BLaER1 (cell line): ENCODE measurements around the gene ATP5MG.
"Not testable (repeated sequence)": the region's sequence is repeated elsewhere in the genome, so short reads cannot be mapped to it uniquely, and the experiment has no call there.

Experiments
- H3K27ac ChIP-seq: shearing (Covaris generic); formaldehyde crosslinking; 2 replicates; pipeline ENCODE4 v1.8.1; 2022
- H3K27me3 ChIP-seq: shearing (Covaris generic); formaldehyde crosslinking; 2 replicates; pipeline ENCODE4 v1.8.1; 2022
- H3K36me3 ChIP-seq: shearing (Covaris generic); formaldehyde crosslinking; 2 replicates; pipeline ENCODE4 v1.8.1; 2022
- H3K4me1 ChIP-seq: shearing (Covaris generic); formaldehyde crosslinking; 2 replicates; pipeline ENCODE4 v1.8.1; 2022
- H3K4me2 ChIP-seq: shearing (Covaris generic); formaldehyde crosslinking; 2 replicates; pipeline ENCODE4 v1.8.1; 2022
- H3K4me3 ChIP-seq: shearing (Covaris generic); formaldehyde crosslinking; 2 replicates; pipeline ENCODE4 v1.8.1; 2022
- H3K9ac ChIP-seq: shearing (Covaris generic); formaldehyde crosslinking; 2 replicates; pipeline ENCODE4 v1.8.1; 2022
- H3K9me3 ChIP-seq: shearing (Covaris generic); formaldehyde crosslinking; 2 replicates; pipeline ENCODE4 v1.8.1; 2022
- H4K20me1 ChIP-seq: shearing (Covaris generic); formaldehyde crosslinking; 2 replicates; pipeline ENCODE4 v1.8.1; 2022
- Cebpa-rat ChIP-seq: shearing (Covaris generic); IDR thresholded peaks from 2 replicates; pipeline ENCODE4 v1.8.1; 2022

Gene ATP5MG

DNA sequence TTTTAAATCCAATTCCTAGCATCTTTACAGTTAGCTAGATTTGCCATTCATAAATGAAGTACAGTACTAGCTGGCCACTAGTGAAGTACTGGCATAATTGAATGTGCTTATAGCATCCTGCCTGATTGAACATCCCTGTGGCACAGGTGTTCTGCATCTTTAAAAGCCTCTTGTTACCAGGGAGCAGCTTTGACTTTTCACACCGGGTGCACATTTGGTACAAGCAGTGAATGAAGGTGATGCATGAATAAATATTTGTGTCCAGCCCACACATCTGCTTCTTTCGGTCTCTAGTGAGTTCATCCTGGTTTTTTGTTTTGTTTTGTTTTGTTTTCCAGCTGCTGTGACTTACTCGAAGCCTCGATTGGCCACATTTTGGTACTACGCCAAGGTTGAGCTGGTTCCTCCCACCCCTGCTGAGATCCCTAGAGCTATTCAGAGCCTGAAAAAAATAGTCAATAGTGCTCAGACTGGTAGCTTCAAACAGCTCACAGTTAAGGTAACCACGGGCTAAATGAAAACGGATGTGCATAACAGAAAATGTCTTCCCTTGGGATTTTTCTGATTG lies 5.3 kb downstream of the ATP5MG start:
- Histone ChIP-seq H3K27me3 (no peaks in the 10 kb centered on the region), H3K4me1 (peaks cover 84% of the 10 kb centered on the region), H3K4me2 (peak overlapping the region; percentile 58), H4K20me1 (peaks cover 91% of the 10 kb centered on the region), H3K4me3 (no peak overlapping the region), H3K27ac (peak overlapping the region; percentile 7; the same call in 1 of the 2 replicates), H3K36me3 (peaks cover 75% of the 10 kb centered on the region), H3K9ac (peak overlapping the region; percentile 13; the same call in 1 of the 2 replicates), H3K9me3 (no peaks in the 10 kb centered on the region)
- no peak for TF ChIP-seq Cebpa-rat

DNA sequence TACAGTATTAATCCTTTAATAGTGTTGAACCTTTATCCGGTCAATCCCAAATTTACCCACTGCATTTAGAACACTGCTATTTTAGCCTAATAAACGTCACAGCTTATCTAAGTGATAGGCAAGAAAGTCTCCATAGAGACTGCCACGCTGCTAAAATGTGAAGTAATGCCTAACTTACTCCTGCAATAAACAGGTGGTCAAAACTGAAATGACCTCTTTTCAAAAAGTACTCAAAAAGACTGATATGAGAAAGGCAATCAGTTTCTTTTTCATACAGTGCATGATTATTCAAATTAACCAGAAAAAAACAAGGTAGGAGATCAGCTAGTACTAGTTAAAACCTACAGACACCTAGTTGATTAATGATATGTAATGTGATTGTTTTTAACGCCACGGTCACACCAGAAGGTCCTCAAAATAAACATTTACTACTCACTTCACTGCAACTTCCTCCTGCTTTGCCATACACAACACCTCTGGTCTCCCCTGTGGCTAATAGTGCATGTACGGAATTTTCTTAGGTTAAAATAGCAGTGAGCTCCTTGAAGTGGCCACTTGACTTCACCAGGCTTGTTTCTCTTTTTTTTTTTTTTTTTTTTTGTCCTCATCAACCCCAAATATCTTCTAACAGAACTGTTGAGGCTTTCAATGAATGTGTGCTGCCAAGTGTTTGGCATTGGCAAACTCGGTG lies 8.8 kb downstream of the ATP5MG start:
- no peaks in the 10 kb centered on the region for H3K27me3 ChIP-seq
- H3K36me3 ChIP-seq, result peaks cover 81% of the 10 kb centered on the region
- peaks cover 56% of the 10 kb centered on the region for H4K20me1 ChIP-seq
- H3K4me2 ChIP-seq, result peak overlapping the region; percentile 15
- H3K27ac ChIP-seq, result no peak overlapping the region
- peaks cover 60% of the 10 kb centered on the region for H3K4me1 ChIP-seq
- no peak for TF ChIP-seq Cebpa-rat
- no peaks in the 10 kb centered on the region for H3K9me3 ChIP-seq
- H3K4me3 ChIP-seq, result no peak overlapping the region
- no peak overlapping the region for H3K9ac ChIP-seq

DNA sequence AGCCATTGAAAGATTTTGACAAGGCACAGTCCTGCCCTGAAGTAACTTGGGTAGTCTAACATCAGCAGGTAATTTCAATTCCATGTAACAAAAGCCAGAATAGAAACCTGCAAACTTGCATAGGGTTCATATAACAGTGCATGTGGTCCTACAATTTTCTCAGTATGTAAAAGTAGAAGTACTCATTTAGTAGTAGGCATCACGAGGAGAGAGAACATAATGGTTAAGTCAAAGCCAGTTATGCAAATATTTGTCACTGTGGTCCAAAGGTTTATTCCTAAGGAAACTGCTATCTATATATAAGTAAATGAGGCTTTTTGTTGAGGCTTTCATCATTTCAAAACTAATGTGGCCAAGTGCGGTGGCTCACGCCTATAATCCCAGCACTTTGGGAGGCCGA lies 10.1 kb downstream of the ATP5MG start:
- Histone ChIP-seq H3K4me2 (no peak overlapping the region), H3K9me3 (no peaks in the 10 kb centered on the region), H3K27ac (no peak overlapping the region), H3K9ac (no peak overlapping the region), H3K36me3 (peaks cover 76% of the 10 kb centered on the region), H3K4me1 (peaks cover 59% of the 10 kb centered on the region), H3K4me3 (no peak overlapping the region), H3K27me3 (no peaks in the 10 kb centered on the region), H4K20me1 (peaks cover 51% of the 10 kb centered on the region)
- TF ChIP-seq Cebpa-rat, result no peak

DNA sequence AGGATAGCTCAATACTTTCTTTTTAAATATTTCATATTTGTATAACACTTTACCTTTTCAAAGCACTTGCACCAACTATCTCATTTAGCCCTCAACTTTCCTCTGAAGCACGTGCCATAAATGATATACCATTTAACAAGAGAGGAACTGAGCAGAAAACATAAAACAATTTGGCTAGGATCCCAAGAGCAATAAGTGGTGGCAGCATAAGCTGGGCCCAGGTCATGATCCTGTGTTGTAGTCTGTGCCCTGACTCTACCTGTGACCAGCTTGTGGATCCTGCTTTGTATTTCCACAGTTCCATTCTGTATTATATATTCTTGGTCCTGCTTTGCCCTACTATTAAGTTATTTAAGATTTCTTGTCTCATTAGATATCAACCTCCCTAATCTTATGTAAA lies 11.5 kb downstream of the ATP5MG start:
- no peak overlapping the region for H3K27ac ChIP-seq
- H3K9ac ChIP-seq, result no peak overlapping the region
- H3K4me1 ChIP-seq, result peaks cover 45% of the 10 kb centered on the region
- no peaks in the 10 kb centered on the region for H3K9me3 ChIP-seq
- H3K4me2 ChIP-seq, result no peak overlapping the region
- H4K20me1 ChIP-seq, result peaks cover 37% of the 10 kb centered on the region
- peaks cover 64% of the 10 kb centered on the region for H3K36me3 ChIP-seq
- no peaks in the 10 kb centered on the region for H3K27me3 ChIP-seq
- no peak overlapping the region for H3K4me3 ChIP-seq
- TF ChIP-seq Cebpa-rat, result no peak

DNA sequence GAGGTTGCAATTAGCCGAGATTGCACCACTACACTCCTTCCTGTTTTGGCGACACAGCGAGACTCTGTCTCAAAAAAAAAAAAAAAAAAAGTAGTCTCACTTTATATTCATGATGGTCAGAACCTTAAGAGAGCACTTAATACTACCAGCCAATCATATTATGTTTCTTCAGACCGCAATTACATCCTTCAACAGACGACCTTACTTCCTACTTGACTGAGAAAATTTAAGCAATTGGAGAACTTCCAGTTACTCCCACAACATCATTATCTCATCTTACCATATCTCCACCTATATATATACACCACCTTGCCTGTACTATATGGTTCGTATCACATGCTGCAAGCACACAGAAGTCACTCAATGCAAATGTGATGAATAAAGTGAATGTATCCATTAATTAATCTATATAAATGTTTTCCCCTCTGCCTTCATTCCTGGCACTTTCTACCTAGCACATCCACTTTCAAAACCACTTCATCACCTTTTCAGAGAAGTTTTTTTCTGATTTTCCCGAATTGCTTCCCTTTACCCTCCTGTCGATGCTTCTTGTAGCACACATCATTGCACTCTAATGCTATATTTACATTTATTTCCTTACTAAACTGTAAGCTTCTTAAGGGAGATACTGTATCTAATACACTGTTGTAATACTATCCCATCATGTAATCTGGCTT lies 13.8 kb downstream of the ATP5MG start:
- H3K27ac ChIP-seq, result no peak overlapping the region
- peaks cover 32% of the 10 kb centered on the region for H3K4me1 ChIP-seq
- H3K27me3 ChIP-seq, result no peaks in the 10 kb centered on the region
- no peak overlapping the region for H3K4me2 ChIP-seq
- H4K20me1 ChIP-seq, result peaks cover 14% of the 10 kb centered on the region
- no peak overlapping the region for H3K9ac ChIP-seq
- H3K36me3 ChIP-seq, result peaks cover 41% of the 10 kb centered on the region
- TF ChIP-seq Cebpa-rat, result no peak
- H3K9me3 ChIP-seq, result no peaks in the 10 kb centered on the region
- no peak overlapping the region for H3K4me3 ChIP-seq

DNA sequence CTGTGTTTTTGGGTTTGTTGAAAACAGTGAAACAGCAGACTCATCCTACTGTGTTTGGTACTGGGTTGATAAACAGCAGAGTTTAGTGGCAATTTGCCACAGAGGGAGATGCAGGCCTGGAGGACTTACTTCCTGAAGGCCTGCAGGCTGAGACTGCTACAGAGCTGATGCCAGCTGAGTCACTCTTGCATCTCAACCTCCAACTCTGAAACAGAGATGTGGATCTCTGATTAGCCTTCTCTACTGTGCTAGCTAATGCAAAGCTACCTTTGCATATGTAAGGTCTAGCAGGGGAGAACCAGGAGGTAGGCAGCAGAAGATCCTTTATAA lies 14.3 kb downstream of the ATP5MG start:
- Histone ChIP-seq H3K4me3 (no peak overlapping the region), H4K20me1 (peaks cover 9% of the 10 kb centered on the region), H3K27ac (no peak overlapping the region), H3K36me3 (peaks cover 36% of the 10 kb centered on the region), H3K9ac (no peak overlapping the region), H3K4me2 (no peak overlapping the region), H3K27me3 (no peaks in the 10 kb centered on the region), H3K9me3 (no peaks in the 10 kb centered on the region), H3K4me1 (peaks cover 27% of the 10 kb centered on the region)
- no peak for TF ChIP-seq Cebpa-rat

DNA sequence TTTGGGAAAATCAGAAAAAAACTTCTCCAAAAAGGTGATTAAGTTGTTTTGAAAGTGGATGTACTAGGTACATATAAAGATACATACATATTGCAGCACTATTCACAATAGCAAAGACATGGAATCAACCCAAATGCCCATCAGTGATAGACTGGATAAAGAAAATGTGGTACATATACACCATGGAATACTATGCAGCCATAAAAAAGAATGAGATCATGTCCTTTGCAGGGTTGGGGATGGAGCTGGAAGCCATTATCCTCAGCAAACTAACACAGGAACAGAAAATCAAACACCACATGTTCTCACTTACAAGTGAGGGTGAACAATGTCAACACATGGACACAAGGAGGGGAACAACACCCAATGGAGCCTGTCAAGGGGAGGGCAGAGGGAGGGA lies 15.5 kb downstream of the ATP5MG start:
- not testable (repeated sequence) for H4K20me1 ChIP-seq, H3K4me3 ChIP-seq, H3K27ac ChIP-seq, H3K4me2 ChIP-seq, H3K27me3 ChIP-seq, H3K9me3 ChIP-seq, H3K9ac ChIP-seq
- H3K4me1 ChIP-seq, result peaks cover 27% of the 10 kb centered on the region
- peaks cover 26% of the 10 kb centered on the region for H3K36me3 ChIP-seq

DNA sequence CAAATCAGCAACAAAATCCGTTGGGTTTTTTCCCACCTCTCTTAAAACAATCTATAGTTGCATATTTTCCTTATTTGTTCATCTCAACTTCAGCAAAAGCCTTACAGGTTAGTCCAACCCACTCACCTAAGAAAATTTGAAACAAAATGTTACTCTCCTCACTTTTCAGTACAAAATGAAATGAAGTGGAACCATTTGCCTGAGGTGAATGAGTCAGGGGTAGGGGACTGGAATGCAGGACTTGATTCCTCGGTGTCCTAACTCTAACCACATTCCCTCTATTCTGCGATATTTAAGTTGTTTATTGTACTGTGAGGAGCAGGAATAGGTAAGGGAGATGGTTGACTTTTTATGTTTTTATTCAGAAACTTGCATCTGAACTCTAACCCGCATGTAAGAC lies 16.4 kb downstream of the ATP5MG start:
- H3K4me1 ChIP-seq, result peaks cover 27% of the 10 kb centered on the region
- H3K4me2 ChIP-seq, result no peak overlapping the region
- H3K27me3 ChIP-seq, result no peaks in the 10 kb centered on the region

DNA sequence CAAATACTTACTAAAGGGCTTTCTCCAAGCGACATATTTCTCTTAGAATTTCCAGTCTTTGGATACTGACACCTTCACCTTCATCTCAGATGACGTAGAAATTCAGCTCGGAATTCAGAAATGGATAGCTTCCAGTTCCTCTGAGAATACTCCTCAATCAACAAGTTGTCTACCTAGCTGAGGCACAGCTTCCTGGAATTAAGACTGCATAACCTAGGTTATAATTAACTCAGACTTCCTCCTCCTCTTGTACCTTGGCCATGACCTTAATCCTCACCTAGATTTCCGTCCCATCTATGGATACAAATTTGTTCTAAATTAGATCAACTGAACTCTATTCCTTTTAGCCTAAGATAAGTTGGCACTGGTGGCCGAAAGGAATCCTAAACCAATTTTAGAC lies 17.4 kb downstream of the ATP5MG start:
- no peaks in the 10 kb centered on the region for H3K9me3 ChIP-seq
- peaks cover 9% of the 10 kb centered on the region for H4K20me1 ChIP-seq
- no peak overlapping the region for H3K4me2 ChIP-seq
- H3K4me3 ChIP-seq, result no peak overlapping the region
- no peaks in the 10 kb centered on the region for H3K27me3 ChIP-seq
- H3K36me3 ChIP-seq, result peaks cover 19% of the 10 kb centered on the region
- no peak overlapping the region for H3K27ac ChIP-seq
- peaks cover 33% of the 10 kb centered on the region for H3K4me1 ChIP-seq
- TF ChIP-seq Cebpa-rat, result no peak
- H3K9ac ChIP-seq, result no peak overlapping the region

More for the DNA sequence above, 16.4 kb downstream of the ATP5MG start:
- no peak for TF ChIP-seq Cebpa-rat
- Histone ChIP-seq H3K36me3 (peaks cover 23% of the 10 kb centered on the region), H3K4me3 (no peak overlapping the region), H3K9me3 (no peaks in the 10 kb centered on the region), H4K20me1 (peaks cover 9% of the 10 kb centered on the region), H3K27ac (no peak overlapping the region), H3K9ac (no peak overlapping the region)

DNA sequence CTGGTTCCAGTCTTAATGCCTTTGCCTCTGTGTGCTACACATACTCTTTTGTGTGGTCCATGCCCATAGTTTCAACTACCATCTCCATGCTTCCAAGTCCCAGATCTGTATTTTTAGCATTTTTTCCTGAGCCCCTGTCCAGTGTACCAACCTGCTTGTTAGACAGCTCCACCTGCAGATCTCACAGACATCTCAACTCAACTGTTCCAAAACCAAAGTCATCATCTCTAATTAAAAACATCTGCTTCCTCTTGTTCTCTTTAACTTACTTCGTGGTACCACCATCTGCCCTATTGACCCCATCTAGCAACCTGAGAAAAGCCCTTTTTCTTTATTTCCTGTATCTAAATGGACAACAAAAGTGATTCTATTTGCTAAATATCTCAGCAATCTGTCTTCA lies 26.3 kb downstream of the ATP5MG start:
- H3K36me3 ChIP-seq, result no peaks in the 10 kb centered on the region
- H3K4me3 ChIP-seq, result no peak overlapping the region
- no peak for TF ChIP-seq Cebpa-rat
- H4K20me1 ChIP-seq, result no peaks in the 10 kb centered on the region
- no peak overlapping the region for H3K9ac ChIP-seq
- H3K4me2 ChIP-seq, result peak overlapping the region; percentile 62
- H3K27me3 ChIP-seq, result no peaks in the 10 kb centered on the region
- no peak overlapping the region for H3K27ac ChIP-seq
- H3K9me3 ChIP-seq, result no peaks in the 10 kb centered on the region
- peaks cover 58% of the 10 kb centered on the region for H3K4me1 ChIP-seq
